Dermis microvascular lymphatic vessel endothelial cell (primary cell): Measurements from ENCODE around the gene LILRB4. TPM values are rescaled to one million over a fixed set of nuclear protein-coding genes. Genes with fewer than 3 reads are reported as not detected.
"Not testable (repeated sequence)": the region's sequence is repeated elsewhere in the genome, so short reads cannot be mapped to it uniquely, and the experiment has no call there.

Source experiments
- DNase-seq, 2 donors: peaks; one replicate each; pipeline versions ENCODE4 v3.0.0 to v3.0.0-alpha.2; 2010; ENCODE audit warnings: low read depth in 2 of 2
- total RNA-seq: library from RNA; depleted of rRNA; stranded (reverse); fragments of >200 nt; gene quantifications from 2 replicates; pipeline ENCODE4 v1.2.1, GENCODE V29; 2014

Gene LILRB4
- not detected in 2 replicates for total RNA-seq

GRCh38 chr19:54662730-54663129, at the start of gene LILRB4:
Gene LILRB4, plus strand, starts transcription at chr19:54662985. Its CDS starts 49 bp downstream, at chr19:54663034.
- no peak for DNase-seq

GRCh38 chr19:54614726-54615125, 48.1 kb upstream of the LILRB4 start:
- no peak for DNase-seq

DNA sequence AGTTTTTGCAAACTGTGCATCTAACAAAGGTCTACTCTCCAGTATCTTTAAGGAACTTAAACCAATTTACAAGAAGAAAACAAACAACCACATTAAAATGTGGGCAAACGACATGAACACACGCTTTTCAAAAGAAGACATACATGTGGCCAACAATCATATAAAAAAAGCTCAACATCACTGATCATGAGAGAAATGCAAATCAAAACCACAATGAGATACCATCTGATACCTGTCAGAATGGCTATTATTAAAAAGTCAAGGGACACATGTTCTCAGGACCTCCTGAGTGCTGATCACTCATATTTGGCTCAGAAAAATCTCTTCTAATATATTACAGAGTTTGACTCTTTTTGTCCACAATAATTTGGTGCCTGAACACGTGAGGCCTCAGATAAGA, 46.7 kb upstream of the LILRB4 start:
- DNase-seq: no peak

DNA sequence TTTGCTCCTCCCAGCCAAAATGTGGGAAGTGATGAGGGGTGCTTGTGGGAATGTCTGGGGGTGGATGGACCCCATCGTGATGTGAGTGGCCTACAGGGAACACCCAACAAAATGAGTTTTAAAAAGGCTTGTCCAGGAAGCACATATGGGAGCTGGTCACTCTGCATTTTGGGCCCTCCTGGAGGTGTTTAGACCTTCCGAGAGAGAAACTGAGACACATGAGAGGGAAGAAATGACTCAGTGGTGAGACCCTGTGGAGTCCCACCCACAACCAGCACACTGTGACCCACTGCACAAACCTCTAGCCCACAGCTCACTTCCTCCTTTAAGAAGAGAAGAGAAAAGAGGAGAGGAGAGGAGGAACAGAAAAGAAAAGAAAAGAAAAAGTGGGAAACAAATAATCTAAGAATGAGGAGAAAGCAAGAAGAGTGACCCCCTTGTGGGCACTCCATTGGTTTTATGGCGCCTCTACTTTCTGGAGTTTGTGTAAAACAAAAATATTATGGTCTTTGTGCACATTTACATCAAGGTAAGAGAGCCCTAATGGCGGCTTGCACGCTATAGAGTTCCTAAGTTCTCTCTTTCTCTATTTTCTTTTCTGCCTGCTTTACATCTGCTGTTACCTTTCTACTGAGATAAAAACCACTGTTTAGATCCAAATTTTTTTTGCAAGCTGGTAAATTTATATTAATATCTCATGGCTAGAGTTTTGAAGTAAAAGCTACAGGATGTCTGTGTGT, 45.8 kb upstream of the LILRB4 start:
- no peak for DNase-seq

GRCh38 chr19:54620464-54620863, 42.3 kb upstream of the LILRB4 start:
- no peak for DNase-seq

- DNase-seq: no peak
Measured at GRCh38 chr19:54622431-54622830, 40.4 kb upstream of the LILRB4 start.

GRCh38 chr19:54624234-54624633, 38.6 kb upstream of the LILRB4 start:
- not testable (repeated sequence) for DNase-seq

DNA sequence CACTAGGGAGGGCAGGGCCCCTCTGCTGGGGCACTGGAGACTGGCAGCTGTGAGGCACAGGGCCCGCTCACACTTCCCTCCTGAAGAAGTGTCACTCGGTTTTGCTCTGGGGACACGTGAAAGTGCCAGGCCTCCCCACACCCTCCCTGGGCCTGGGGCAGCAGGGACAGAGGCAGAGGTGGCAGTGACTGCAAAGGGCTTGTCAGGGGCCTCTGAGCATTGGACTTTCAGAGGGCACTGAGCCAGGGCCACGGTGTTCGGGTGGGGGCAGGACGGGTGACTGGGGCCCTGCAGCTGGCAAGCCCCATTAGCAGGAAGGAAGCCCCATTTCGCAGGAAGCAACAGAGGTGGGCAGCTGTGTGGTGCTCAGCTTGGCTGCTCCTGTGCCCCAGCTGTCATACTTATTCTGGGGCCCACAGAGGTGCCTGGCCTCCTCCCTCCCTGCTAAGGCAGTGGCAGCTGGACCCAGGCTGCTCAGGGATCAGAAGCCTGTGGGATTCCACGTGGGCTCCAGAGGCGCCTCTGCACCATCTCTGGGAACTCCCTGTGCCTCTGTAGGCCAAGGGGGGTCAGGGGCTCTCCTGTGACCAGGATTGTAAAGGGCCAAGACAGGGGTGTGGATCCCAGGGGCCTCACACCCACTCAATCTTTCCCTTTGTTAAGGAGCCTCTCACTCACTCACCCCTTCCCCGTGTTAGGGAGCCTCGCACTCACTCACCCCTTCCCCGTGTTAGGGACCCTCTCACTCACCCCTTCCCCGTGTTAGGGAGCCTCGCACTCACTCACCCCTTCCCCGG, 37.7 kb upstream of the LILRB4 start:
- not testable (repeated sequence) for DNase-seq

DNA sequence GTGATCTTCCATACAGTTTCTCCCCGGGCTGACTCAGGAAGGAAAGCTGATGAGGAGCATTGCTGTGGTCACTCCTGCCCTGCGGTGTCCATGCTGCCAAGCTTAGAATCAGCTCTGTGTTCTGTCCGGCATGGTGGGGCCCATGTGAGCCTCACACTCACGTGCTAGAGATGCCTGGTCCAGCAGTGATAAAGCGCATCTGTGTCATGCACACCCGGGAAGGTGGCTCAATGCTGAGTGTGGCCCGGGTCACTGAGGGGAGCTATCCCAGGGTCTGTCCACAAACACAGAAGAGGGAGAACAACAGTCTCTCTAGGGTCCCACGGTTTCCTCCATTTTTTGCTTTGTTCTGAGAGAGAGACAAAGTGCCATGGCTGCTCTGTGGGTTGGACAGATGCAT, 36.0 kb upstream of the LILRB4 start:
- no peak for DNase-seq

DNA sequence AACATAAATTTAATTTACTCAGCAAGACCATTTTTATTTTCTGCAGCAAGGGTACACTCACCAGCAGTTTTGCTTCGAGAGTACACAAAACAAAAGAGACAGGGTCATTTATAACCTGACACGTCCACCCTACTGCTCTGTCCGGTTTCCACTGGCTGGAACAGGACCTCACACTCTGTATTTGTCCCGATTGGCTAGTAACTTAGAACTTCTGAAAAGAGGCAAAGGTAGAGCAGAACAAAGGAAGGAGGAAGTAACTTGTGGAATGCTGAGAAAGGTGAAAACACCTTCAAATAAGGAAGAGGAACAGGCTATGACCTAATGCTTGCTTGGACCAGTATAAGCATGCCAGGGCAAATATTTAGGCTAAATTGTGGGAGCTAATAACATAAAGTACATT, 34.9 kb upstream of the LILRB4 start:
- DNase-seq: not testable (repeated sequence)

GRCh38 chr19:54630262-54630661, 32.5 kb upstream of the LILRB4 start, which contains the start of gene LILRB1:
Gene LILRB1, plus strand, starts transcription at chr19:54630484. Its CDS starts 590 bp downstream, at chr19:54631074.
- DNase-seq: not testable (repeated sequence)

GRCh38 chr19:54630782-54631181, 32.0 kb upstream of the LILRB4 start:
- no peak for DNase-seq

DNA sequence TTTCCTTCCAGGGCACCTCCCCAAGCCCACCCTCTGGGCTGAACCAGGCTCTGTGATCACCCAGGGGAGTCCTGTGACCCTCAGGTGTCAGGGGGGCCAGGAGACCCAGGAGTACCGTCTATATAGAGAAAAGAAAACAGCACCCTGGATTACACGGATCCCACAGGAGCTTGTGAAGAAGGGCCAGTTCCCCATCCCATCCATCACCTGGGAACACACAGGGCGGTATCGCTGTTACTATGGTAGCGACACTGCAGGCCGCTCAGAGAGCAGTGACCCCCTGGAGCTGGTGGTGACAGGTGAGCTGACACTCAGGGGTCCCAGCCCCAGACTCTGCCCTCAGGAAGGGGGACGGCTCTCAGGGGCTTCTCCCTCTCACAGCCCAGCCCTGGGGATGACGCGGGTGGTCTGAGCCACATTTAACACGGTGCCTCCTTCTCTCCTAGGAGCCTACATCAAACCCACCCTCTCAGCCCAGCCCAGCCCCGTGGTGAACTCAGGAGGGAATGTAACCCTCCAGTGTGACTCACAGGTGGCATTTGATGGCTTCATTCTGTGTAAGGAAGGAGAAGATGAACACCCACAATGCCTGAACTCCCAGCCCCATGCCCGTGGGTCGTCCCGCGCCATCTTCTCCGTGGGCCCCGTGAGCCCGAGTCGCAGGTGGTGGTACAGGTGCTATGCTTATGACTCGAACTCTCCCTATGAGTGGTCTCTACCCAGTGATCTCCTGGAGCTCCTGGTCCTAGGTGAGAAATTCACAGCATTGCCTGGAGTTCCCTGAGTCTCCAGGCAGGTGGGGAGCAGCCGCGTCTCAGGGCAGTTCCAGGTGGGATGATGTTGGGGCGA, 31.1 kb upstream of the LILRB4 start:
- DNase-seq: not testable (repeated sequence)

DNA sequence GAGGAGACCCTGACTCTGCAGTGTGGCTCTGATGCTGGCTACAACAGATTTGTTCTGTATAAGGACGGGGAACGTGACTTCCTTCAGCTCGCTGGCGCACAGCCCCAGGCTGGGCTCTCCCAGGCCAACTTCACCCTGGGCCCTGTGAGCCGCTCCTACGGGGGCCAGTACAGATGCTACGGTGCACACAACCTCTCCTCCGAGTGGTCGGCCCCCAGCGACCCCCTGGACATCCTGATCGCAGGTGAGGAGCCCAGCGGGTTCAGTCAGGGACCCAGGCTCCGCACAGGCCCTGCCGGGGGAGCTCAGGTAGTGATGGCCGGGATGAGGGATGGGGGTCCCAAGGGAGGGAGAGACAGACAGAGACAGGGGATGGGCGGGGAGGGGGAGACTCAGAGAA, 30.3 kb upstream of the LILRB4 start:
- DNase-seq: not testable (repeated sequence)

DNA sequence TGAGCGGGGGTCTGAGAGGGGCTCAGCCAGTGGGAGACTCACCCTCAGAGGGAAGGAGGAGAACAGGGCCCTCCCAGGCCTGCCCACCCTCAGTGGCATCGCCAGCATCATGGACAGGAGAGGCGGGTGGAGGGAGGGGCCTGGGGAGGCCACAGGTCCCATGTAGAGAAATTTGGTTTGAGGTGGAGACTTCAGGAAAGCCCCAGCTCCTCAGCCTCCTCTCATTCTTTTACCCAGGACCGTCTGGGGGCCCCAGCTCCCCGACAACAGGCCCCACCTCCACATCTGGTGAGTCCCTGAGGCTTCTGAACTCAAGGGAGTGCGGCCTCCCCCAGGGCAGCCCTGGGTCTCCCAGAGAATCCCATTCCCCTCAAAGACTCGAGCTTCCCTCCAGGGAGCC, 29.4 kb upstream of the LILRB4 start:
- no peak for DNase-seq

GRCh38 chr19:54636081-54636480, 26.7 kb upstream of the LILRB4 start:
- not testable (repeated sequence) for DNase-seq

- no peak for DNase-seq
Measured at GRCh38 chr19:54638683-54639082, 24.1 kb upstream of the LILRB4 start.

- not testable (repeated sequence) for DNase-seq
Measured at GRCh38 chr19:54642953-54643352, 19.8 kb upstream of the LILRB4 start.

DNA sequence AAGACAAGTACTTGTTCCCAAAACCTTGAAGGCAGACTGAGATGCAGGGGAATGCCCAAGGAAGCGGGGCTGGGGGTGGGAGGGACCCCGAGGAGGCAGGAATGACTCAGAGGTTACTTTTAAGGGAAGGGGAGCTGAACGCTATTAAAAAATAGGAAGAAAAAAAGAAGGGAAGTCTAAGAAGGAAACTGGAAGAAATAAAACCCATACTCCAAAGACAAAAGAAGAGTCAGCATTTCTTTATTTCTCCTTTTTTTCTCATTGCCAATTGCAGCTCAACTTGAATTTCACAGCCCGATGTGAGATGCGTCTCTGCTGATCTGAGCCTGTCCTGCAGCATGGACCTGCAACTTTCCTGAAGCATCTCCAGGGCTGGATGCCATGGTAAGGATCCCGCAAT, 19.2 kb upstream of the LILRB4 start:
- DNase-seq: not testable (repeated sequence)

DNA sequence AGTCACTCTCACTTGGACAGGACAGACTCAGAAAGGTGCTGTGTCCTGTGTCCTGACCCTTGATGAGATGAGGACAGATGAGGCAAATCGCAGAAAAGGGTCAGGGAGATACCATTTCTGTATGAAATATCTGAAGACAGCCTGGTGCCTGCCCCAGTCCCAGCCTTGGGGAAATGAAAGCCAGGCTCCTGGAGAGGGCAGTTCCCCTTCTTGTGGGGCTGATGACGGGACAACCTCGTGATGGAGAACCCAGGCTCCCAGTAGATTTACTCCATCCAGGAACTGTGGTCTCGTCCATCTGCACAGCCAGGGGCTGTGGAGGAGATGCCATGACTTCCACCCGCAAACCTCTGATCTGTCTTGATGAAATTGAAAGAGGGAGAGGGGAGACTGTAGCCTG, 18.7 kb upstream of the LILRB4 start:
- no peak for DNase-seq

DNA sequence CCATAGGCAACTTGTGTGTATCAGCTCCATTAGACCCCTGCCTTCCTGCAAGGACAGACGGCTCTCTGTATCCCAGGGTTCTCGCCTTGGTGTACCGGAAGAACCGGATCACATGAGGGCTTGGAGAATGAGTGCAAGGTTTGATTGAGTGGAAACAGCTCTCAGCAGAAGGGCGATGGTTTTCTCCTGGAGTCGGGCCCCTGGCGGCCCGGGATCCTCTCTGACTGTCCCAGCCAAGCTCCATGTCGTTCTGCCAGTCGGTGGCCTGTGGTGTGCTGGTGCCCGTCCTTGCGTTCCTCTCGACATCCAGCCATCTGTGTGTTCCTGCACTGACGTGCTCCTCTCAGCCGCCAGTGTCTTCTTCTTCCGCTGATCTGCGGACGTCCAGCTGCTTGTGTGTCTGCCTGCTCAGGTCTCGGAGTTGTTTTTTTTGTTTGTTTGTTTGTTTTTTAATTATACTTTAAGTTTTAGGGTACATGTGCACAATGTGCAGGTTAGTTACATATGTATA, 16.4 kb upstream of the LILRB4 start:
- no peak for DNase-seq

GRCh38 chr19:54648129-54648528, 14.7 kb upstream of the LILRB4 start:
- no peak for DNase-seq
